WTC11 (cell line): Measurements from ENCODE around the gene DNALI1. TPM values are rescaled to one million over a fixed set of nuclear protein-coding genes. Genes with fewer than 3 reads are reported as not detected.

Experiments used
- ATAC-seq: fragments of 200-7000 bp; cut with Tn5 transposase; 2 replicates; pipeline ENCODE4 v1.10.0; 2021; ENCODE audit warnings: mild to moderate bottlenecking, moderate library complexity
- CTCF ChIA-PET: fragments of 300-600 bp; sonication (Branson Sonifier 250); formaldehyde crosslinking; loops from one replicate; lab custom pipeline; 2021; ENCODE audit warnings: antibody characterized with exemption; lab: Charles Lee
- POLR2A ChIA-PET: fragments of 350-600 bp; sonication (Branson Sonifier 250); formaldehyde crosslinking; loops from one replicate; lab custom pipeline; 2021; ENCODE audit warnings: antibody characterized with exemption; lab: Charles Lee
- DNase-seq: peaks from one replicate; pipeline ENCODE4 v3.0.0; 2021; ENCODE audit warnings: low spot score
- H3K27ac Mint-ChIP-seq: 2 replicates; pipeline ENCODE4 v1.8.0; 2021; ENCODE audit warnings: mixed read lengths
- H3K27me3 Mint-ChIP-seq: 2 replicates; pipeline ENCODE4 v1.8.0; 2021; ENCODE audit warnings: low read depth, mild to moderate bottlenecking, moderate library complexity, mixed read lengths
- H3K36me3 Mint-ChIP-seq: 2 replicates; pipeline ENCODE4 v1.8.0; 2021; ENCODE audit warnings: mixed read lengths
- H3K4me1 Mint-ChIP-seq: 2 replicates; pipeline ENCODE4 v1.8.0; 2022; ENCODE audit warnings: mixed read lengths
- H3K4me3 Mint-ChIP-seq: 2 replicates; pipeline ENCODE4 v1.8.0; 2021; ENCODE audit warnings: mild to moderate bottlenecking, moderate library complexity, mixed read lengths
- H3K9me3 Mint-ChIP-seq: 2 replicates; pipeline ENCODE4 v1.8.0; 2021; ENCODE audit warnings: mixed read lengths
- CBFB ChIP-seq: sonication (generic); formaldehyde crosslinking; IDR thresholded peaks from 2 replicates; pipeline ENCODE4 v1.8.1; 2022; ENCODE audit warnings: mild to moderate bottlenecking, low read depth, missing genetic modification reagents
- ESRRA ChIP-seq: sonication (generic); formaldehyde crosslinking; IDR thresholded peaks from 2 replicates; pipeline ENCODE4 v1.8.1; 2022; ENCODE audit warnings: mild to moderate bottlenecking, missing genetic modification reagents, borderline replicate concordance
- FOXK1 ChIP-seq: sonication (generic); formaldehyde crosslinking; IDR thresholded peaks from 2 replicates; pipeline ENCODE4 v1.8.0; 2022; ENCODE audit warnings: mild to moderate bottlenecking, moderate library complexity, missing genetic modification reagents
- GTF2I ChIP-seq: fragments of 250-450 bp; sonication (Bioruptor Pico); conservative IDR thresholded peaks from 2 replicates; pipeline ENCODE4 v1.4.0; 2021; ENCODE audit warnings: mild to moderate bottlenecking
- MXD4 ChIP-seq: fragments of 250-450 bp; sonication (Bioruptor Pico); IDR thresholded peaks from 2 replicates; pipeline ENCODE4 v1.8.0; 2021; ENCODE audit warnings: mild to moderate bottlenecking, moderate library complexity, borderline replicate concordance
- NFYB ChIP-seq: sonication (generic); formaldehyde crosslinking; conservative IDR thresholded peaks from 2 replicates; pipeline ENCODE4 v1.8.0; 2022; ENCODE audit warnings: low read depth, missing genetic modification reagents
- NR1H2 ChIP-seq: sonication (generic); formaldehyde crosslinking; IDR thresholded peaks from 2 replicates; pipeline ENCODE4 v1.9.0; 2021; ENCODE audit warnings: mild to moderate bottlenecking, moderate library complexity, missing genetic modification reagents
- RELA ChIP-seq: sonication (generic); formaldehyde crosslinking; IDR thresholded peaks from 2 replicates; pipeline ENCODE4 v1.8.1; 2022; ENCODE audit warnings: missing genetic modification reagents, mild to moderate bottlenecking, borderline replicate concordance
- TP53 ChIP-seq: sonication (generic); formaldehyde crosslinking; IDR thresholded peaks from 2 replicates; pipeline ENCODE4 v1.8.1; 2023; ENCODE audit warnings: mild to moderate bottlenecking, missing genetic modification reagents
- ZNF121 ChIP-seq: sonication (generic); formaldehyde crosslinking; IDR thresholded peaks from 2 replicates; pipeline ENCODE4 v1.8.0; 2023; ENCODE audit warnings: missing genetic modification reagents
- total RNA-seq: library from RNA; stranded (reverse); gene quantifications from 3 replicates; pipeline ENCODE4 v1.2.3, GENCODE V29; 2021
- TF ChIP-seq, protein P1 (sequence below): fragments of 250-450 bp; sonication (Bioruptor Pico); IDR thresholded peaks from 2 replicates; pipeline ENCODE4 v1.9.0; 2021; ENCODE audit warnings: mild to moderate bottlenecking, borderline replicate concordance
- TF ChIP-seq, protein P2 (sequence below): sonication (generic); formaldehyde crosslinking; IDR thresholded peaks from 2 replicates; pipeline ENCODE4 v1.8.0; 2023; ENCODE audit warnings: missing genetic modification reagents, mild to moderate bottlenecking, borderline replicate concordance
- TF ChIP-seq, protein P3 (sequence below): sonication (generic); formaldehyde crosslinking; IDR thresholded peaks from 2 replicates; pipeline ENCODE4 v1.8.1; 2023; ENCODE audit warnings: mild to moderate bottlenecking, missing genetic modification reagents, moderate library complexity
- TF ChIP-seq, protein P4 (sequence below): sonication (generic); formaldehyde crosslinking; IDR thresholded peaks from 2 replicates; pipeline ENCODE4 v1.8.0; 2022; ENCODE audit warnings: mild to moderate bottlenecking, missing genetic modification reagents
- TF ChIP-seq, protein P5 (sequence below): fragments of 250-450 bp; sonication (Bioruptor Pico); conservative IDR thresholded peaks from 2 replicates; pipeline ENCODE4 v1.9.0; 2021; ENCODE audit warnings: mild to moderate bottlenecking
- TF ChIP-seq, protein P6 (sequence below): fragments of 200-600 bp; IDR thresholded peaks from 2 replicates; pipeline ENCODE4 v1.8.0; 2022; ENCODE audit warnings: antibody characterized with exemption

DNALI1 gene
- total RNA-seq, 1 experiment from 2014 or later = 10.5 TPM

DNA sequence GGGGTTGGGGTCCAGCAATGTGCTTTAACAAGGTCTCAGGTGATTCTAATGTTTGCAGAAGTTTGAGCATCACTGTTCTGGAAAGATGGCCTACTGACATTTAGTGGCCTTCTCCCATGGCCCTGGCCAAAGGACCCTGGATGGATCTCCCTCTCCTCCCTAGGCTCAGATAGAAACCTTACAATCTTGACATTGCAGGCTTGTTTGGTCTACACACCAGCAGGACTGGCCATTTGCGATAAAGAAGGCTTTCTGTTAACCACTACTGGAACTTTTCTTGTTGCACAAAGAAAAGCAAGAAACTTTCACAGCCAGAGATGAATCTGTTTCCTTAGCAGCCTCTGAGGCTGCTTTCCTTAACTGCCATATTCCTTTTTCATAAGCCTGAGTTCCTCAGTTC is 6.2 kb downstream of the DNALI1 start:
- no peaks in the 10 kb centered on the region for H3K9me3 Mint-ChIP-seq
- ChIA-PET POLR2A (no interaction called here), CTCF (no interaction called here)
- H3K4me3 Mint-ChIP-seq = no peak overlapping the region
- H3K27ac Mint-ChIP-seq = peak overlapping the region; percentile 13; the same call in 1 of the 2 replicates
- H3K27me3 Mint-ChIP-seq = no peaks in the 10 kb centered on the region
- no peak for DNase-seq
- TF ChIP-seq GTF2I (CRISPR knock-in tag) = no peak
- TF ChIP-seq, protein P1, sequence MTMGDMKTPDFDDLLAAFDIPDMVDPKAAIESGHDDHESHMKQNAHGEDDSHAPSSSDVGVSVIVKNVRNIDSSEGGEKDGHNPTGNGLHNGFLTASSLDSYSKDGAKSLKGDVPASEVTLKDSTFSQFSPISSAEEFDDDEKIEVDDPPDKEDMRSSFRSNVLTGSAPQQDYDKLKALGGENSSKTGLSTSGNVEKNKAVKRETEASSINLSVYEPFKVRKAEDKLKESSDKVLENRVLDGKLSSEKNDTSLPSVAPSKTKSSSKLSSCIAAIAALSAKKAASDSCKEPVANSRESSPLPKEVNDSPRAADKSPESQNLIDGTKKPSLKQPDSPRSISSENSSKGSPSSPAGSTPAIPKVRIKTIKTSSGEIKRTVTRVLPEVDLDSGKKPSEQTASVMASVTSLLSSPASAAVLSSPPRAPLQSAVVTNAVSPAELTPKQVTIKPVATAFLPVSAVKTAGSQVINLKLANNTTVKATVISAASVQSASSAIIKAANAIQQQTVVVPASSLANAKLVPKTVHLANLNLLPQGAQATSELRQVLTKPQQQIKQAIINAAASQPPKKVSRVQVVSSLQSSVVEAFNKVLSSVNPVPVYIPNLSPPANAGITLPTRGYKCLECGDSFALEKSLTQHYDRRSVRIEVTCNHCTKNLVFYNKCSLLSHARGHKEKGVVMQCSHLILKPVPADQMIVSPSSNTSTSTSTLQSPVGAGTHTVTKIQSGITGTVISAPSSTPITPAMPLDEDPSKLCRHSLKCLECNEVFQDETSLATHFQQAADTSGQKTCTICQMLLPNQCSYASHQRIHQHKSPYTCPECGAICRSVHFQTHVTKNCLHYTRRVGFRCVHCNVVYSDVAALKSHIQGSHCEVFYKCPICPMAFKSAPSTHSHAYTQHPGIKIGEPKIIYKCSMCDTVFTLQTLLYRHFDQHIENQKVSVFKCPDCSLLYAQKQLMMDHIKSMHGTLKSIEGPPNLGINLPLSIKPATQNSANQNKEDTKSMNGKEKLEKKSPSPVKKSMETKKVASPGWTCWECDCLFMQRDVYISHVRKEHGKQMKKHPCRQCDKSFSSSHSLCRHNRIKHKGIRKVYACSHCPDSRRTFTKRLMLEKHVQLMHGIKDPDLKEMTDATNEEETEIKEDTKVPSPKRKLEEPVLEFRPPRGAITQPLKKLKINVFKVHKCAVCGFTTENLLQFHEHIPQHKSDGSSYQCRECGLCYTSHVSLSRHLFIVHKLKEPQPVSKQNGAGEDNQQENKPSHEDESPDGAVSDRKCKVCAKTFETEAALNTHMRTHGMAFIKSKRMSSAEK (CRISPR knock-in tag) = no peak
- TF ChIP-seq TP53 (CRISPR knock-in tag) = no peak
- H3K4me1 Mint-ChIP-seq = peaks cover 3% of the 10 kb centered on the region
- H3K36me3 Mint-ChIP-seq = peaks cover 30% of the 10 kb centered on the region
- no peak for ATAC-seq

DNA sequence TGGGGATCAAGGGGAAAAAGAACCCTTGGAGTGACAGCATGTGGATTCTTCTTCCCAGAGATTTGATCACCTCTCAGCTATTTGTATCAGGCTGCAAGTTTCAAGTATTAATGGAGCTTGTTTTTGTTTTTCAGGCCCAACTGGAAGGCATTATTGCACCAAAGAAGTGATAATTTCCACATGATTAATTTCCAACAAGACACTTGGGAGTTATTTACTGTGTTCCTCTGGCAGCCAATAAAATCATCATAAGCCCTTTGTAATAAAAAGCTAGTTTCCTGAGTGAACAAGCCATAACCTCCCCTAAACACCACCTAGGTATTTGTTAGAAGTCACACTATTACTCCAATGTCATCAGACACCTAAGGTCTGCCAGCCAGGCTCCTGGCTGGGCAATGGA is 8.2 kb downstream of the DNALI1 start:
- no peak overlapping the region for H3K27ac Mint-ChIP-seq
- CTCF ChIA-PET = interaction anchor here (1.0 kb wide), 1 partner anchor 31 kb away, joined by 3 read pairs; the partner anchor contains the start of gene GNL2
- no peak for ATAC-seq
- H3K27me3 Mint-ChIP-seq = no peaks in the 10 kb centered on the region
- POLR2A ChIA-PET = no interaction called here
- no peaks in the 10 kb centered on the region for H3K4me1 Mint-ChIP-seq
- peaks cover 49% of the 10 kb centered on the region for H3K36me3 Mint-ChIP-seq
- no peaks in the 10 kb centered on the region for H3K9me3 Mint-ChIP-seq
- no peak for DNase-seq
- H3K4me3 Mint-ChIP-seq = no peak overlapping the region
- TF ChIP-seq ZNF121 (CRISPR knock-in tag) (no peak), FOXK1 (CRISPR knock-in tag) (no peak), ESRRA (CRISPR knock-in tag) (no peak), MXD4 (CRISPR knock-in tag) (no peak), CBFB (CRISPR knock-in tag) (no peak), NR1H2 (CRISPR knock-in tag) (no peak), NFYB (CRISPR knock-in tag) (no peak), RELA (CRISPR knock-in tag) (no peak)
- TF ChIP-seq, protein P1 (CRISPR knock-in tag) = no peak
- TF ChIP-seq, protein P2, sequence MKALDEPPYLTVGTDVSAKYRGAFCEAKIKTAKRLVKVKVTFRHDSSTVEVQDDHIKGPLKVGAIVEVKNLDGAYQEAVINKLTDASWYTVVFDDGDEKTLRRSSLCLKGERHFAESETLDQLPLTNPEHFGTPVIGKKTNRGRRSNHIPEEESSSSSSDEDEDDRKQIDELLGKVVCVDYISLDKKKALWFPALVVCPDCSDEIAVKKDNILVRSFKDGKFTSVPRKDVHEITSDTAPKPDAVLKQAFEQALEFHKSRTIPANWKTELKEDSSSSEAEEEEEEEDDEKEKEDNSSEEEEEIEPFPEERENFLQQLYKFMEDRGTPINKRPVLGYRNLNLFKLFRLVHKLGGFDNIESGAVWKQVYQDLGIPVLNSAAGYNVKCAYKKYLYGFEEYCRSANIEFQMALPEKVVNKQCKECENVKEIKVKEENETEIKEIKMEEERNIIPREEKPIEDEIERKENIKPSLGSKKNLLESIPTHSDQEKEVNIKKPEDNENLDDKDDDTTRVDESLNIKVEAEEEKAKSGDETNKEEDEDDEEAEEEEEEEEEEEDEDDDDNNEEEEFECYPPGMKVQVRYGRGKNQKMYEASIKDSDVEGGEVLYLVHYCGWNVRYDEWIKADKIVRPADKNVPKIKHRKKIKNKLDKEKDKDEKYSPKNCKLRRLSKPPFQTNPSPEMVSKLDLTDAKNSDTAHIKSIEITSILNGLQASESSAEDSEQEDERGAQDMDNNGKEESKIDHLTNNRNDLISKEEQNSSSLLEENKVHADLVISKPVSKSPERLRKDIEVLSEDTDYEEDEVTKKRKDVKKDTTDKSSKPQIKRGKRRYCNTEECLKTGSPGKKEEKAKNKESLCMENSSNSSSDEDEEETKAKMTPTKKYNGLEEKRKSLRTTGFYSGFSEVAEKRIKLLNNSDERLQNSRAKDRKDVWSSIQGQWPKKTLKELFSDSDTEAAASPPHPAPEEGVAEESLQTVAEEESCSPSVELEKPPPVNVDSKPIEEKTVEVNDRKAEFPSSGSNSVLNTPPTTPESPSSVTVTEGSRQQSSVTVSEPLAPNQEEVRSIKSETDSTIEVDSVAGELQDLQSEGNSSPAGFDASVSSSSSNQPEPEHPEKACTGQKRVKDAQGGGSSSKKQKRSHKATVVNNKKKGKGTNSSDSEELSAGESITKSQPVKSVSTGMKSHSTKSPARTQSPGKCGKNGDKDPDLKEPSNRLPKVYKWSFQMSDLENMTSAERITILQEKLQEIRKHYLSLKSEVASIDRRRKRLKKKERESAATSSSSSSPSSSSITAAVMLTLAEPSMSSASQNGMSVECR (CRISPR knock-in tag) = no peak
- TF ChIP-seq, protein P3, sequence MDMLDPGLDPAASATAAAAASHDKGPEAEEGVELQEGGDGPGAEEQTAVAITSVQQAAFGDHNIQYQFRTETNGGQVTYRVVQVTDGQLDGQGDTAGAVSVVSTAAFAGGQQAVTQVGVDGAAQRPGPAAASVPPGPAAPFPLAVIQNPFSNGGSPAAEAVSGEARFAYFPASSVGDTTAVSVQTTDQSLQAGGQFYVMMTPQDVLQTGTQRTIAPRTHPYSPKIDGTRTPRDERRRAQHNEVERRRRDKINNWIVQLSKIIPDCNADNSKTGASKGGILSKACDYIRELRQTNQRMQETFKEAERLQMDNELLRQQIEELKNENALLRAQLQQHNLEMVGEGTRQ (CRISPR knock-in tag) = no peak
- TF ChIP-seq, protein P4, sequence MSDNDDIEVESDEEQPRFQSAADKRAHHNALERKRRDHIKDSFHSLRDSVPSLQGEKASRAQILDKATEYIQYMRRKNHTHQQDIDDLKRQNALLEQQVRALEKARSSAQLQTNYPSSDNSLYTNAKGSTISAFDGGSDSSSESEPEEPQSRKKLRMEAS = no peak
- TF ChIP-seq, protein P5, sequence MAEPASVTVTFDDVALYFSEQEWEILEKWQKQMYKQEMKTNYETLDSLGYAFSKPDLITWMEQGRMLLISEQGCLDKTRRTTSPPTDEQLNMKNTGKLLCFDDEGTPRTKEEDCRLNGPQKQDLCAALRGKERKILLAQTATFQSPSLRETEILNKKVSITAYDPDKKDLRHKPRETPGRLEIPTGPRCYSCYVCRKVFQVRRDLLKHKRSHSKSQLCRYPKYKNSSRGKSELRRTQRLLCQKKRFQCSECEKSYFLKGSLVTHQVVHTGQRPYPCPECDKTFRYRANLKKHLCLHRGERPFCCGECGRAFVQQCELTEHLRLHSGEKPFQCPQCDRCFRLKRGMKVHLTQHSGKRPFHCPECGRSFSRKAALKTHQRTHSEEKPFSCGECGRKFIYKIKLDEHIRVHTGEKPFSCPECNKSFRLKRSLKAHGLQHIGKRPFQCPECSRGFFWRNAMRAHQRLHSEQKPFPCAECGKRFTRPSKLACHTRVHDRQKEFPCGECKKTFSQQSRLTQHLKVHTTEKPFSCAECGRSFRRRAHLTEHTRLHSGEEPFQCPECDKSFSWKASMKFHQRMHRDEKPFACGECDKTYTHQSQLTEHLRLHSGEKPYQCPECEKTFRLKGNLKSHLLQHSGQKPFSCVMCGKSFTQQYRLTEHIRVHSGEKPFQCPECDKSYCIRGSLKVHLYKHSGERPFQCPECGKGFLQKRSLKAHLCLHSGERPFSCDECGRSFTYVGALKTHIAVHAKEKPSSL = no peak
- TF ChIP-seq, protein P6, sequence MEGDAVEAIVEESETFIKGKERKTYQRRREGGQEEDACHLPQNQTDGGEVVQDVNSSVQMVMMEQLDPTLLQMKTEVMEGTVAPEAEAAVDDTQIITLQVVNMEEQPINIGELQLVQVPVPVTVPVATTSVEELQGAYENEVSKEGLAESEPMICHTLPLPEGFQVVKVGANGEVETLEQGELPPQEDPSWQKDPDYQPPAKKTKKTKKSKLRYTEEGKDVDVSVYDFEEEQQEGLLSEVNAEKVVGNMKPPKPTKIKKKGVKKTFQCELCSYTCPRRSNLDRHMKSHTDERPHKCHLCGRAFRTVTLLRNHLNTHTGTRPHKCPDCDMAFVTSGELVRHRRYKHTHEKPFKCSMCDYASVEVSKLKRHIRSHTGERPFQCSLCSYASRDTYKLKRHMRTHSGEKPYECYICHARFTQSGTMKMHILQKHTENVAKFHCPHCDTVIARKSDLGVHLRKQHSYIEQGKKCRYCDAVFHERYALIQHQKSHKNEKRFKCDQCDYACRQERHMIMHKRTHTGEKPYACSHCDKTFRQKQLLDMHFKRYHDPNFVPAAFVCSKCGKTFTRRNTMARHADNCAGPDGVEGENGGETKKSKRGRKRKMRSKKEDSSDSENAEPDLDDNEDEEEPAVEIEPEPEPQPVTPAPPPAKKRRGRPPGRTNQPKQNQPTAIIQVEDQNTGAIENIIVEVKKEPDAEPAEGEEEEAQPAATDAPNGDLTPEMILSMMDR = no peak
